Liver (tissue), 9 donors: ENCODE results near the gene BLOC1S1. TPM values are rescaled to one million over a fixed set of nuclear protein-coding genes. Genes with fewer than 3 reads are reported as not detected.

Experiments
- DNase-seq: peaks from one replicate; pipeline ENCODE4 v3.0.0-alpha.2; 2017; ENCODE audit warnings: low spot score
- H3K27ac ChIP-seq, 2 donors: one replicate each; pipeline ENCODE4 v1.7.0; 2013; ENCODE audit warnings: inconsistent platforms in 2 of 2, low read length in 2 of 2, control low read depth in 1 of 2, low read depth in 1 of 2, mild to moderate bottlenecking in 1 of 2
- H3K27me3 ChIP-seq, 4 donors: one replicate each; pipeline versions ENCODE4 v1.6.1 to v1.7.0; 2013; ENCODE audit warnings: low read length in 3 of 4, inconsistent platforms in 1 of 4, mild to moderate bottlenecking in 1 of 4, moderate library complexity in 1 of 4; ENCODE audit not compliant: control insufficient read depth in 4 of 4, insufficient read depth in 4 of 4
- H3K36me3 ChIP-seq, 4 donors: one replicate each; pipeline versions ENCODE4 v1.6.1 to v1.7.0; 2013; ENCODE audit warnings: low read length in 3 of 4, mild to moderate bottlenecking in 3 of 4, low read depth in 1 of 4, moderate library complexity in 1 of 4; ENCODE audit not compliant: control insufficient read depth in 4 of 4, insufficient read depth in 3 of 4
- H3K4me1 ChIP-seq, 4 donors: one replicate each; pipeline versions ENCODE4 v1.6.1 to v1.7.0; 2013; ENCODE audit warnings: low read length in 3 of 4, mild to moderate bottlenecking in 3 of 4, moderate library complexity in 1 of 4; ENCODE audit not compliant: control insufficient read depth in 4 of 4, insufficient read depth in 4 of 4
- H3K4me3 ChIP-seq, 3 donors: one replicate each; pipeline versions ENCODE4 v1.6.1 to v1.7.0; 2013; ENCODE audit warnings: low read length in 3 of 3, control low read depth in 1 of 3, low read depth in 1 of 3, mild to moderate bottlenecking in 1 of 3
- H3K9ac ChIP-seq, 2 donors: one replicate each; pipeline ENCODE4 v1.7.0; 2013; ENCODE audit warnings: low read length in 2 of 2, mild to moderate bottlenecking in 2 of 2, moderate library complexity in 2 of 2, control low read depth in 1 of 2, low read depth in 1 of 2
- H3K9me3 ChIP-seq, 4 donors: one replicate each; pipeline versions ENCODE4 v1.6.1 to v1.7.0; 2013; ENCODE audit warnings: low read length in 3 of 4; ENCODE audit not compliant: control insufficient read depth in 4 of 4
- ATF3 ChIP-seq: IDR thresholded peaks from 2 replicates; pipeline ENCODE4 v1.6.1; 2016; ENCODE audit warnings: antibody characterized with exemption
- CTCF ChIP-seq: fragments of 150-350 bp; IDR thresholded peaks from 2 replicates; pipeline ENCODE4 v1.5.1; 2017; ENCODE audit warnings: improper control_type of control experiment, low read depth, low read length; ENCODE audit not compliant: missing input control
- EGR1 ChIP-seq, 2 donors: IDR thresholded peaks; 2 replicates each; pipeline ENCODE4 v1.6.1; 2016 to 2018; ENCODE audit warnings: antibody characterized with exemption in 2 of 2, low read depth in 2 of 2
- FOXA1 ChIP-seq: IDR thresholded peaks from 2 replicates; pipeline ENCODE4 v1.6.1; 2016; ENCODE audit warnings: antibody characterized with exemption
- FOXA2 ChIP-seq: IDR thresholded peaks from 2 replicates; pipeline ENCODE4 v1.6.1; 2016; ENCODE audit warnings: antibody characterized with exemption
- GABPA ChIP-seq, 2 donors: IDR thresholded peaks in 1 of 2; conservative IDR thresholded peaks in 1 of 2; 2 replicates each; pipeline ENCODE4 v1.6.1; 2016; ENCODE audit warnings: antibody characterized with exemption in 2 of 2, mild to moderate bottlenecking in 1 of 2, moderate library complexity in 1 of 2
- HNF4A ChIP-seq, 2 donors: conservative IDR thresholded peaks; 2 replicates each; pipeline ENCODE4 v1.6.1; 2016; ENCODE audit warnings: antibody characterized with exemption in 2 of 2, mild to moderate bottlenecking in 2 of 2
- HNF4G ChIP-seq: IDR thresholded peaks from 2 replicates; pipeline ENCODE4 v1.6.1; 2016; ENCODE audit warnings: antibody characterized with exemption
- JUND ChIP-seq, 2 donors: IDR thresholded peaks; 2 replicates each; pipeline ENCODE4 v1.6.1; 2016; ENCODE audit warnings: antibody characterized with exemption in 2 of 2
- MAX ChIP-seq: IDR thresholded peaks from 2 replicates; pipeline ENCODE4 v1.6.1; 2016; ENCODE audit warnings: antibody characterized with exemption
- RAD21 ChIP-seq, 2 donors: IDR thresholded peaks; 2 replicates each; pipeline ENCODE4 v1.6.1; 2016; ENCODE audit warnings: antibody characterized with exemption in 2 of 2, mild to moderate bottlenecking in 2 of 2
- RXRA ChIP-seq, 2 donors: IDR thresholded peaks; 2 replicates each; pipeline ENCODE4 v1.6.1; 2017 to 2018; ENCODE audit warnings: antibody characterized with exemption in 2 of 2, mild to moderate bottlenecking in 1 of 2
- SP1 ChIP-seq: IDR thresholded peaks from 2 replicates; pipeline ENCODE4 v1.6.1; 2018; ENCODE audit warnings: antibody characterized with exemption, mild to moderate bottlenecking
- TAF1 ChIP-seq: conservative IDR thresholded peaks from 2 replicates; pipeline ENCODE4 v1.6.1; 2016; ENCODE audit warnings: antibody characterized with exemption, mild to moderate bottlenecking
- YY1 ChIP-seq: IDR thresholded peaks from 2 replicates; pipeline ENCODE4 v1.6.1; 2016; ENCODE audit warnings: antibody characterized with exemption, mild to moderate bottlenecking
- ZBTB33 ChIP-seq: IDR thresholded peaks from 2 replicates; pipeline ENCODE4 v1.6.1; 2016; ENCODE audit warnings: antibody characterized with exemption
- WGBS: extraction: QIAGEN DNeasy Blood & Tissue Kit; methylation state at CpG from one replicate; pipeline ENCODE4 v1.1.7; 2013; 5-methylcytosine and 5-hydroxymethylcytosine counted together
- polyA plus RNA-seq, 2 donors: library from polyadenylated mRNA; stranded (reverse) in 1 of 2; unstranded in 1 of 2; fragments of 200-250 nt in 1 of 2; fragments of >200 nt in 1 of 2; fragmentation: Nextera tagmentation in 1 of 2; extraction: Ambion mirVana in 1 of 2; gene quantifications; one replicate each; pipeline versions ENCODE4 v1.2.1 to v1.2.3, GENCODE V29; 2013 to 2015
- total RNA-seq, 2 donors: library from RNA; depleted of rRNA; stranded (reverse); fragments of >200 nt; gene quantifications; one replicate each; pipeline ENCODE4 v1.2.3, GENCODE V29; 2014
- TF ChIP-seq, protein P1 (sequence below): IDR thresholded peaks from 2 replicates; pipeline ENCODE4 v1.6.1; 2016; ENCODE audit warnings: antibody characterized with exemption, mild to moderate bottlenecking
- donor health status: healthy.
- donor health status: healthy.
- donor health status: healthy.
- donor health status: healthy.
- donor health status: healthy.

The BLOC1S1 gene
- total and polyA plus RNA-seq, 4 donors = 43.7 to 150 (median 115) TPM

DNA sequence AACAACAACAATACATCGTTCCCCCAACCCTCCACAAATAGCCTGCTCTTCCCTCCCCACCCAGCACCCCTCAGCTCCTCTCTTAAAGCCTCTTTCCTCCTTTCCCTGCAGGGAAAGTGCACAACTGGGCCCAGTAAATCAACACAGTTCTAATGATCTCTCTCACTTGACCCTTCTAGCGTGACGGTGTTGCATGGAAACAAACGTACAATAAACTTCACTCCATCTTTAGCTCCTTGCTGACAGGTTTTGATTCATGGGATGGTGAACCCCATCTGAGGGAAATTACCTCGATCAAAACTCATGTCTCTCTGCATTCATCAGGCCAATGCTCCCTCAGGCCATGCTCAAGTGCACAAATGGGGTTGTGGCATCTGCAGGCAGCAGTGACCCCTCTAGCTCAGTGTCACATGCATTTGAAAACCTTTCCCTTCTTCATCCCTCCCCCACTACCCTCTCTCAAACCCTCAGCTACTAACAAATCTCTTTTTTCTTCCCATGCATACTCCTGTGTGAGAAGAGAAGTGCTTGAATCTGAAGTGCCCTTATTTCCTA lies 50.0 kb downstream of the BLOC1S1 start:
- 90% methylated on average over 5 of the region's 5 CpGs for WGBS
- peaks cover 5 to 20% (median 10%) of the 10 kb centered on the region in 4 donors for H3K36me3 ChIP-seq
- H3K9ac ChIP-seq = no peak overlapping the region
- no peak overlapping the region for H3K27ac ChIP-seq
- no peaks in the 10 kb centered on the region for H3K9me3 ChIP-seq
- DNase-seq = no peak
- no peaks in the 10 kb centered on the region for H3K4me1 ChIP-seq
- no peak overlapping the region for H3K4me3 ChIP-seq
- no peak for TF ChIP-seq JUND (IDR thresholded peaks at IDR 0.05)
- TF ChIP-seq EGR1 (IDR thresholded peaks at IDR 0.05; ENCODE audit: low read depth in 2 of 2) = no peak
- no peak for TF ChIP-seq TAF1
- TF ChIP-seq HNF4A (conservative IDR thresholded peaks at IDR 0.05) = no peak
- TF ChIP-seq, protein P1, sequence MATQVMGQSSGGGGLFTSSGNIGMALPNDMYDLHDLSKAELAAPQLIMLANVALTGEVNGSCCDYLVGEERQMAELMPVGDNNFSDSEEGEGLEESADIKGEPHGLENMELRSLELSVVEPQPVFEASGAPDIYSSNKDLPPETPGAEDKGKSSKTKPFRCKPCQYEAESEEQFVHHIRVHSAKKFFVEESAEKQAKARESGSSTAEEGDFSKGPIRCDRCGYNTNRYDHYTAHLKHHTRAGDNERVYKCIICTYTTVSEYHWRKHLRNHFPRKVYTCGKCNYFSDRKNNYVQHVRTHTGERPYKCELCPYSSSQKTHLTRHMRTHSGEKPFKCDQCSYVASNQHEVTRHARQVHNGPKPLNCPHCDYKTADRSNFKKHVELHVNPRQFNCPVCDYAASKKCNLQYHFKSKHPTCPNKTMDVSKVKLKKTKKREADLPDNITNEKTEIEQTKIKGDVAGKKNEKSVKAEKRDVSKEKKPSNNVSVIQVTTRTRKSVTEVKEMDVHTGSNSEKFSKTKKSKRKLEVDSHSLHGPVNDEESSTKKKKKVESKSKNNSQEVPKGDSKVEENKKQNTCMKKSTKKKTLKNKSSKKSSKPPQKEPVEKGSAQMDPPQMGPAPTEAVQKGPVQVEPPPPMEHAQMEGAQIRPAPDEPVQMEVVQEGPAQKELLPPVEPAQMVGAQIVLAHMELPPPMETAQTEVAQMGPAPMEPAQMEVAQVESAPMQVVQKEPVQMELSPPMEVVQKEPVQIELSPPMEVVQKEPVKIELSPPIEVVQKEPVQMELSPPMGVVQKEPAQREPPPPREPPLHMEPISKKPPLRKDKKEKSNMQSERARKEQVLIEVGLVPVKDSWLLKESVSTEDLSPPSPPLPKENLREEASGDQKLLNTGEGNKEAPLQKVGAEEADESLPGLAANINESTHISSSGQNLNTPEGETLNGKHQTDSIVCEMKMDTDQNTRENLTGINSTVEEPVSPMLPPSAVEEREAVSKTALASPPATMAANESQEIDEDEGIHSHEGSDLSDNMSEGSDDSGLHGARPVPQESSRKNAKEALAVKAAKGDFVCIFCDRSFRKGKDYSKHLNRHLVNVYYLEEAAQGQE = no peak
- no peak for TF ChIP-seq MAX
- TF ChIP-seq RAD21 (IDR thresholded peaks at IDR 0.05) = no peak
- no peak for TF ChIP-seq ATF3
- no peak for TF ChIP-seq FOXA1
- TF ChIP-seq CTCF = no peak
- TF ChIP-seq FOXA2 = no peak
- no peak for TF ChIP-seq ZBTB33
- no peak for TF ChIP-seq SP1
- no peak for TF ChIP-seq RXRA (IDR thresholded peaks at IDR 0.05)
- TF ChIP-seq YY1 = no peak
- TF ChIP-seq HNF4G = no peak
- TF ChIP-seq GABPA (IDR thresholded peaks at IDR 0.05 in 1 of 2, conservative IDR thresholded peaks at IDR 0.05 in 1 of 2) = no peak
- no peaks in the 10 kb centered on the region for H3K27me3 ChIP-seq
